H1 (cell line): ENCODE results near the gene CACNG4.

ENCODE experiments used
- ATF2 ChIP-seq: IDR thresholded peaks from 2 replicates; pipeline ENCODE4 v1.6.1; 2012; ENCODE audit warnings: low read length, inconsistent platforms
- BACH1 ChIP-seq: IDR thresholded peaks from 2 replicates; pipeline ENCODE4 v1.6.1; 2012; ENCODE audit warnings: low read length, improper control_type of control experiment
- CBX8 ChIP-seq: fragments of 300-800, 300-1000 bp; sonication (generic); IDR thresholded peaks from 2 replicates; pipeline ENCODE4 v1.7.1; 2016; ENCODE audit warnings: low read depth, low read length, borderline replicate concordance
- CTCF ChIP-seq, 3 experiments: IDR thresholded peaks; 1 replicate in 2 of 3; 2 replicates in 1 of 3; pipeline versions ENCODE4 v1.5.1 to v1.6.1; 2011; ENCODE audit warnings: low read length in 3 of 3, mild to moderate bottlenecking in 3 of 3, inconsistent platforms in 2 of 3, low read depth in 1 of 3, moderate library complexity in 1 of 3; ENCODE audit not compliant: insufficient read depth in 1 of 3; ENCODE audit errors: control extremely low read depth in 1 of 3
- EGR1 ChIP-seq: IDR thresholded peaks from 2 replicates; pipeline ENCODE4 v1.6.1; 2011; ENCODE audit warnings: low read depth, low read length, borderline replicate concordance
- EZH2 ChIP-seq: fragments of 200-600 bp; sonication (generic); IDR thresholded peaks from 2 replicates; pipeline ENCODE4 v1.7.1; 2012; ENCODE audit warnings: low read depth, mild to moderate bottlenecking, moderate library complexity, low read length, inconsistent platforms; ENCODE audit not compliant: severe bottlenecking
- JUN ChIP-seq: IDR thresholded peaks from 2 replicates; pipeline ENCODE4 v1.6.1; 2011; ENCODE audit warnings: low read depth, mild to moderate bottlenecking, improper control_type of control experiment, low read length
- JUND ChIP-seq: IDR thresholded peaks from 2 replicates; pipeline ENCODE4 v1.6.1; 2011; ENCODE audit warnings: mild to moderate bottlenecking, improper control_type of control experiment, low read length
- MAFK ChIP-seq: IDR thresholded peaks from 2 replicates; pipeline ENCODE4 v1.6.1; 2012; ENCODE audit warnings: low read depth, mild to moderate bottlenecking, improper control_type of control experiment, low read length
- NRF1 ChIP-seq: IDR thresholded peaks from 2 replicates; pipeline ENCODE4 v1.6.1; 2011; ENCODE audit warnings: mild to moderate bottlenecking, low read depth, low read length, improper control_type of control experiment
- PHF8 ChIP-seq: fragments of 200-600 bp; sonication (generic); conservative IDR thresholded peaks from 2 replicates; pipeline ENCODE4 v1.7.1; 2012; ENCODE audit warnings: low read depth, mild to moderate bottlenecking, inconsistent platforms, low read length, moderate library complexity
- POLR2A ChIP-seq, 2 experiments: IDR thresholded peaks; 1 replicate in 1 of 2; 2 replicates in 1 of 2; pipeline ENCODE4 v1.6.1; 2011; ENCODE audit warnings: low read depth in 2 of 2, low read length in 2 of 2, mild to moderate bottlenecking in 2 of 2; ENCODE audit errors: control extremely low read depth in 1 of 2
- POLR2AphosphoS5 ChIP-seq: IDR thresholded peaks from 2 replicates; pipeline ENCODE4 v1.6.1; 2011; ENCODE audit warnings: low read depth, low read length
- SIX5 ChIP-seq: IDR thresholded peaks from 2 replicates; pipeline ENCODE4 v1.6.1; 2011; ENCODE audit warnings: mild to moderate bottlenecking, low read depth, low read length

GRCh38 chr17:67068999-67069398 lies 104.5 kb downstream of the CACNG4 start:
- no peak for TF ChIP-seq POLR2A (IDR thresholded peaks at IDR 0.05; ENCODE audit: control extremely low read depth in 1 of 2, low read depth in 2 of 2, low read length in 2 of 2)
- TF ChIP-seq POLR2AphosphoS5: no peak
- TF ChIP-seq MAFK: no peak
- TF ChIP-seq CBX8: no peak
- TF ChIP-seq CTCF (IDR thresholded peaks at IDR 0.05; ENCODE audit: control extremely low read depth in 1 of 3, insufficient read depth in 1 of 3, low read depth in 1 of 3, low read length in 3 of 3): no peak
- no peak for TF ChIP-seq ATF2
- no peak for TF ChIP-seq JUN
- no peak for TF ChIP-seq BACH1
- no peak for TF ChIP-seq SIX5
- no peak for TF ChIP-seq NRF1
- TF ChIP-seq EZH2: no peak
- TF ChIP-seq EGR1: no peak
- no peak for TF ChIP-seq JUND
- TF ChIP-seq PHF8: no peak
